A549 (cell line): ENCODE results near the gene ATP10A.

Source experiments
- POLR2A ChIP-seq: IDR thresholded peaks from 2 replicates; pipeline ENCODE4 v1.6.1; 2012; ENCODE audit warnings: mild to moderate bottlenecking, low read length
- TF ChIP-seq, protein P1 (sequence below): fragments of >200 bp; sonication (Bioruptor Twin); formaldehyde crosslinking; IDR thresholded peaks from 3 replicates; pipeline ENCODE4 v1.5.1; 2016
- TF ChIP-seq, protein P2 (sequence below): fragments of 200-600 bp; sonication (generic); IDR thresholded peaks from 2 replicates; pipeline ENCODE4 v1.6.1; 2016; ENCODE audit warnings: antibody characterized with exemption, mild to moderate bottlenecking, moderate library complexity

DNA sequence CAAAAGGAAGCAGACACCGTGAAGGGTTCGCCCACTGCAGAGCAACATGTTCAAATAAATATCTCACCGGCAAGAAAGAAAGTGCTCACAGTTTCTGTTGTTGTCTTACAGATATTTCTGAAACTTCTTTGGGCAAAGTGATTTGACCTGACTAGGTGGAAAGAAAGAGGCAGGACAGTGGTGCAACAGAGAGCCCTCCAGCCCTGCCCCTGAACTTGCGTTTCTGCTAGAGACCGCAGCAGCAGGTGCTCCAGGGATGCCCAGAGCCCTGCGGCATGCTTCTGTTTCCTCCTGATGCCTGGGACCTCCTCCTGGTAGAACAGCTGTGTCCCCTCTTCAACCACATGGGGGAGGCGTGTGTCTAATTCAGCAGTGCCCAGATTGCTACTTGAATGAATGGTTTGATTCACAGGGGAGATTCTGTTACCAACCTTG, 123.4 kb downstream of the ATP10A start:
- no peak for TF ChIP-seq POLR2A
- TF ChIP-seq, protein P1, sequence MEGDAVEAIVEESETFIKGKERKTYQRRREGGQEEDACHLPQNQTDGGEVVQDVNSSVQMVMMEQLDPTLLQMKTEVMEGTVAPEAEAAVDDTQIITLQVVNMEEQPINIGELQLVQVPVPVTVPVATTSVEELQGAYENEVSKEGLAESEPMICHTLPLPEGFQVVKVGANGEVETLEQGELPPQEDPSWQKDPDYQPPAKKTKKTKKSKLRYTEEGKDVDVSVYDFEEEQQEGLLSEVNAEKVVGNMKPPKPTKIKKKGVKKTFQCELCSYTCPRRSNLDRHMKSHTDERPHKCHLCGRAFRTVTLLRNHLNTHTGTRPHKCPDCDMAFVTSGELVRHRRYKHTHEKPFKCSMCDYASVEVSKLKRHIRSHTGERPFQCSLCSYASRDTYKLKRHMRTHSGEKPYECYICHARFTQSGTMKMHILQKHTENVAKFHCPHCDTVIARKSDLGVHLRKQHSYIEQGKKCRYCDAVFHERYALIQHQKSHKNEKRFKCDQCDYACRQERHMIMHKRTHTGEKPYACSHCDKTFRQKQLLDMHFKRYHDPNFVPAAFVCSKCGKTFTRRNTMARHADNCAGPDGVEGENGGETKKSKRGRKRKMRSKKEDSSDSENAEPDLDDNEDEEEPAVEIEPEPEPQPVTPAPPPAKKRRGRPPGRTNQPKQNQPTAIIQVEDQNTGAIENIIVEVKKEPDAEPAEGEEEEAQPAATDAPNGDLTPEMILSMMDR, result peak; percentile 34; the same call in 2 of the 3 replicates
- TF ChIP-seq, protein P2, sequence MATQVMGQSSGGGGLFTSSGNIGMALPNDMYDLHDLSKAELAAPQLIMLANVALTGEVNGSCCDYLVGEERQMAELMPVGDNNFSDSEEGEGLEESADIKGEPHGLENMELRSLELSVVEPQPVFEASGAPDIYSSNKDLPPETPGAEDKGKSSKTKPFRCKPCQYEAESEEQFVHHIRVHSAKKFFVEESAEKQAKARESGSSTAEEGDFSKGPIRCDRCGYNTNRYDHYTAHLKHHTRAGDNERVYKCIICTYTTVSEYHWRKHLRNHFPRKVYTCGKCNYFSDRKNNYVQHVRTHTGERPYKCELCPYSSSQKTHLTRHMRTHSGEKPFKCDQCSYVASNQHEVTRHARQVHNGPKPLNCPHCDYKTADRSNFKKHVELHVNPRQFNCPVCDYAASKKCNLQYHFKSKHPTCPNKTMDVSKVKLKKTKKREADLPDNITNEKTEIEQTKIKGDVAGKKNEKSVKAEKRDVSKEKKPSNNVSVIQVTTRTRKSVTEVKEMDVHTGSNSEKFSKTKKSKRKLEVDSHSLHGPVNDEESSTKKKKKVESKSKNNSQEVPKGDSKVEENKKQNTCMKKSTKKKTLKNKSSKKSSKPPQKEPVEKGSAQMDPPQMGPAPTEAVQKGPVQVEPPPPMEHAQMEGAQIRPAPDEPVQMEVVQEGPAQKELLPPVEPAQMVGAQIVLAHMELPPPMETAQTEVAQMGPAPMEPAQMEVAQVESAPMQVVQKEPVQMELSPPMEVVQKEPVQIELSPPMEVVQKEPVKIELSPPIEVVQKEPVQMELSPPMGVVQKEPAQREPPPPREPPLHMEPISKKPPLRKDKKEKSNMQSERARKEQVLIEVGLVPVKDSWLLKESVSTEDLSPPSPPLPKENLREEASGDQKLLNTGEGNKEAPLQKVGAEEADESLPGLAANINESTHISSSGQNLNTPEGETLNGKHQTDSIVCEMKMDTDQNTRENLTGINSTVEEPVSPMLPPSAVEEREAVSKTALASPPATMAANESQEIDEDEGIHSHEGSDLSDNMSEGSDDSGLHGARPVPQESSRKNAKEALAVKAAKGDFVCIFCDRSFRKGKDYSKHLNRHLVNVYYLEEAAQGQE, result no peak
